MCF 10A (cell line): ENCODE results near the gene LCE1A. TPM values are rescaled to one million over a fixed set of nuclear protein-coding genes. Genes with fewer than 3 reads are reported as not detected.

ENCODE experiments used
- BruUV-seq: library from RNA; stranded (reverse); fragments of 400-500 nt; replicated peaks from 2 replicates; lab custom pipeline; 2021; lab: Mats Ljungman, UMichigan
- CTCF ChIA-PET: fragments of 300-600 bp; sonication (Branson Sonifier 250); formaldehyde crosslinking; extraction: SDS; loops from one replicate; lab custom pipeline; 2021; ENCODE audit warnings: antibody characterized with exemption, inconsistent platforms; lab: Yijun Ruan, JAX
- POLR2A ChIA-PET: fragments of 300-600, 350-650 bp; sonication (Branson Sonifier 250); formaldehyde crosslinking; extraction: SDS; loops from one replicate; lab custom pipeline; 2020; ENCODE audit warnings: antibody characterized with exemption, inconsistent platforms; lab: Yijun Ruan, JAX
- DNase-seq: peaks from one replicate; pipeline ENCODE4 v3.0.0-alpha.2; 2018; ENCODE audit not compliant: unreplicated experiment
- H3K27ac Mint-ChIP-seq: one replicate; pipeline ENCODE4 v1.8.0; 2022; ENCODE audit warnings: mild to moderate bottlenecking, low read depth, mixed read lengths; ENCODE audit not compliant: unreplicated experiment
- H3K27me3 Mint-ChIP-seq: one replicate; pipeline ENCODE4 v1.8.0; 2022; ENCODE audit warnings: mixed read lengths; ENCODE audit not compliant: insufficient read depth, unreplicated experiment
- H3K36me3 Mint-ChIP-seq: one replicate; pipeline ENCODE4 v1.8.0; 2022; ENCODE audit warnings: mild to moderate bottlenecking, moderate library complexity, mixed read lengths; ENCODE audit not compliant: insufficient read depth, unreplicated experiment
- H3K4me1 Mint-ChIP-seq: one replicate; pipeline ENCODE4 v1.8.0; 2022; ENCODE audit warnings: mixed read lengths; ENCODE audit not compliant: insufficient read depth, unreplicated experiment
- H3K4me3 Mint-ChIP-seq: one replicate; pipeline ENCODE4 v1.8.0; 2022; ENCODE audit warnings: mild to moderate bottlenecking, moderate library complexity, mixed read lengths; ENCODE audit not compliant: unreplicated experiment
- H3K9me3 Mint-ChIP-seq: one replicate; pipeline ENCODE4 v1.8.0; 2022; ENCODE audit warnings: mixed read lengths; ENCODE audit not compliant: unreplicated experiment
- intact Hi-C: fragments of 100-400 bp; cut with micrococcal nuclease; formaldehyde crosslinking; loops from 2 replicates; pipeline ENCODE4 v1.14.1; 2022
- total RNA-seq: library from RNA; stranded (reverse); gene quantifications from 2 replicates; pipeline ENCODE4 v1.2.3, GENCODE V29; 2022
- TF ChIP-seq, protein P1 (sequence below): fragments of 200-600 bp; IDR thresholded peaks from one replicate; pipeline ENCODE4 v1.8.0; 2022; ENCODE audit warnings: antibody characterized with exemption, mild to moderate bottlenecking; ENCODE audit not compliant: unreplicated experiment

The LCE1A gene
- total RNA-seq, 1 experiment from 2014 or later, result not detected

DNA sequence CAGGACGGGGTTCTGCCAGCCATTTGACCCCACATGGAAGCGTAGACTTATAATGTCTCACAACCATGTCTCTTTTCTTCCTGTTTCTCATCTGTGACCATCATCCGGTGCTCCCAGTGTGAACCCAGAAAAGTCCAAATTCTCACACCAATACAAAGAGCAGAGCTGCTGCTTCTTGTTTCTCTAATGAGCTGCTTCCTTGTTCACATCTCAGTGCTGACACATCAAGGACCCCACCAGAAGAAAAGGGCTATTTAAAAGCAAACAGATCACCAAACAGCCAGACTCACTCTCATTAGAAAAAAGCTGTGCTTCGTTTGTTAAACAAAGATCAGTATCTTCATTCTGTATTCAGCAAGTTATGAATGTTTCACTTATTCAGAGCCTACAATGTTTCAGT lies 31.6 kb upstream of the LCE1A start:
- H3K36me3 Mint-ChIP-seq, result no peaks in the 10 kb centered on the region
- DNase-seq, result no peak
- POLR2A ChIA-PET, result no interaction called here
- intact Hi-C loops, result no loop called here
- H3K9me3 Mint-ChIP-seq, result no peaks in the 10 kb centered on the region
- no peak overlapping the region for H3K4me3 Mint-ChIP-seq
- CTCF ChIA-PET, result no interaction called here
- no peaks in the 10 kb centered on the region for H3K4me1 Mint-ChIP-seq
- H3K27me3 Mint-ChIP-seq, result no peaks in the 10 kb centered on the region
- no peak overlapping the region for H3K27ac Mint-ChIP-seq
- TF ChIP-seq, protein P1, sequence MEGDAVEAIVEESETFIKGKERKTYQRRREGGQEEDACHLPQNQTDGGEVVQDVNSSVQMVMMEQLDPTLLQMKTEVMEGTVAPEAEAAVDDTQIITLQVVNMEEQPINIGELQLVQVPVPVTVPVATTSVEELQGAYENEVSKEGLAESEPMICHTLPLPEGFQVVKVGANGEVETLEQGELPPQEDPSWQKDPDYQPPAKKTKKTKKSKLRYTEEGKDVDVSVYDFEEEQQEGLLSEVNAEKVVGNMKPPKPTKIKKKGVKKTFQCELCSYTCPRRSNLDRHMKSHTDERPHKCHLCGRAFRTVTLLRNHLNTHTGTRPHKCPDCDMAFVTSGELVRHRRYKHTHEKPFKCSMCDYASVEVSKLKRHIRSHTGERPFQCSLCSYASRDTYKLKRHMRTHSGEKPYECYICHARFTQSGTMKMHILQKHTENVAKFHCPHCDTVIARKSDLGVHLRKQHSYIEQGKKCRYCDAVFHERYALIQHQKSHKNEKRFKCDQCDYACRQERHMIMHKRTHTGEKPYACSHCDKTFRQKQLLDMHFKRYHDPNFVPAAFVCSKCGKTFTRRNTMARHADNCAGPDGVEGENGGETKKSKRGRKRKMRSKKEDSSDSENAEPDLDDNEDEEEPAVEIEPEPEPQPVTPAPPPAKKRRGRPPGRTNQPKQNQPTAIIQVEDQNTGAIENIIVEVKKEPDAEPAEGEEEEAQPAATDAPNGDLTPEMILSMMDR, result no peak
- no TSS peak for BruUV-seq

DNA sequence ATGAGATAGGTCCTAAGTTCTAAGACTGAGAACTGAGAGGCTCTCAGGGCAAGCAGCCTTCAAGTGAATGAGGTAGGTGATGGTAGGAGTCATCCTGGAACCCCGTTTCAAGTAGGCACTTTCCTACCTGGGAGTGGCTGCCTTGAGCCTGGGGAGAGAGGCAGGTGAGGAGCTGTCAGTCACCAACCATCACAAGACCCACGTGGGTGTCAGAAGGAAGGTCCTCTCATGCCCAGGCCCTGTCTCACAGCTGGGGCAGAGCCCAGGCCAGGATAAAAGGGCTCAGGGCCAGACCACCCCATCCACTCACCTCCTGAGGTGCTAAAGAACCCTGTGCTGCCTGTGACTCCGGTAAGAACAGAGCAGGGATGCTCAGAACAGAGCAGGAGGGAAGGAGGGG lies 30.9 kb upstream of the LCE1A start, which contains the start of gene LCE1D:
Gene LCE1D (plus strand): TSS at position 301 of the 400 bp plus-strand sequence. CDS start 1,074 bp downstream, outside the sequence.
- no peak for DNase-seq
- Mint-ChIP-seq H3K4me3 (no peak within 1 kb of the TSS), H3K9me3 (no peaks in the 10 kb centered on the region), H3K27me3 (no peaks in the 10 kb centered on the region), H3K36me3 (no peaks in the 10 kb centered on the region), H3K4me1 (no peaks in the 10 kb centered on the region), H3K27ac (no peak within 1 kb of the TSS)
- TF ChIP-seq, protein P1, result no peak
- no TSS peak for BruUV-seq
- POLR2A ChIA-PET, result no interaction called here
- CTCF ChIA-PET, result no interaction called here
- intact Hi-C loops, result no loop called here

DNA sequence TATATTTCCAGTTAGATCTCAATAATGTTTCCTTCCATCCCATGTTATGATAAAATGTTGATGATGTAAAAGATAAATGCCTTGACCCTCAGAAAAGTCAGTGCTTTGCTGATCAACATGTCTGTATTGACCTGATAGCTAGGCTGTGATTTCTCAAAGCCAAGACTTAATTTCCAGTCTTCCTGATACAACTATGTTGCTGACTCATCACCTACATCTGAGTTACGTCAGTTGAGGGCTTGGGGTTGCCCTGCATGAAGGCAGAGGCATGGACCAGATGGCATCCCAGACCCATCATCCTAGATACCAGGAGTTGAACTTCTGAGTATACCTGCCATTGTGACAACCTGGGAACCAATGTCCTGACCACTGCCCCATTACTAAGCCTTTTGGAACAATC lies 25.9 kb upstream of the LCE1A start:
- no TSS peak for BruUV-seq

DNA sequence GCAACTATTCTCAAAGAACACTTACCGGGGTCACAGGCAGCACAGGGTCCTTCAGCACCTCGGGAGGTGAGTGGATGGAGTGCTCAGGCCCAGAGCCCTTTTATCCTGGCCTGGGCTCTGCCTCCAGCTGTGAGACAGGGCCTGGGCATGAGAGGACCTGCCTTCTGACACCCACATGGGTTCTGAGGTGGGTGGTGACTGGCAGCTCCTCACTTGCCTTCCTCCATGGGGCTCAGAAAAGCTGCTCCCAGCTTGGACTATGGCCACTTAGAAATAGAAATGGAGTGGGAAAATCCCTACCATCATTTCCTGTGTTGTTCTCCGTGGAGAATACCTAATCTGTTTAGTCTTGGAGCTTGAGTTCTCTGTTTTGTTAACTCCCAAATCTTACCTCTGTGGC lies 20.7 kb upstream of the LCE1A start, which contains the start of gene LCE1C:
Gene LCE1C (minus strand): TSS at position 76 of the 400 bp plus-strand sequence. CDS start 1,173 bp downstream, outside the sequence.
- no peaks in the 10 kb centered on the region for H3K27me3 Mint-ChIP-seq
- no peaks in the 10 kb centered on the region for H3K36me3 Mint-ChIP-seq
- BruUV-seq, result no TSS peak
- DNase-seq, result peak; percentile 66
- H3K9me3 Mint-ChIP-seq, result no peaks in the 10 kb centered on the region
- ChIA-PET CTCF (interaction anchor here (0.5 to 1.5 kb wide), 5 partner anchors 20 to 118 kb away, joined by 3 to 6 read pairs (median 3); no protein-coding TSS in a partner anchor), POLR2A (interaction anchor here (0.9 to 2.7 kb wide), 2 partner anchors 20 to 22 kb away, joined by 3 to 8 read pairs; partner anchors contain the start of gene LCE1E)
- peaks cover 26% of the 10 kb centered on the region for H3K4me1 Mint-ChIP-seq
- intact Hi-C loops, result no loop called here
- no peak within 1 kb of the TSS for H3K4me3 Mint-ChIP-seq
- peak within 1 kb of the TSS; percentile 40 for H3K27ac Mint-ChIP-seq
- TF ChIP-seq, protein P1, result no peak

More for the DNA sequence above, 25.9 kb upstream of the LCE1A start:
- Mint-ChIP-seq H3K36me3 (no peaks in the 10 kb centered on the region), H3K4me1 (peaks cover 8% of the 10 kb centered on the region), H3K27me3 (no peaks in the 10 kb centered on the region), H3K4me3 (no peak overlapping the region), H3K27ac (no peak overlapping the region), H3K9me3 (no peaks in the 10 kb centered on the region)
- intact Hi-C loops, result no loop called here
- ChIA-PET CTCF (interaction anchor here (0.5 to 1.9 kb wide), 6 partner anchors 14 to 148 kb away, joined by 3 to 12 read pairs (median 5); no protein-coding TSS in a partner anchor), POLR2A (interaction anchor here (1.1 to 2.9 kb wide), 2 partner anchors 15 to 33 kb away, joined by 3 to 18 read pairs; partner anchors contain the start of gene LCE1E)
- TF ChIP-seq, protein P1, result no peak
- peak; percentile 3 for DNase-seq
